HepG2 (cell line): Measurements from ENCODE around the gene MN1. TPM values are rescaled to one million over a fixed set of nuclear protein-coding genes. Genes with fewer than 3 reads are reported as not detected.
A peak's percentile ranks its signal among the peaks of the same experiment; 100 is the strongest.

Experiments
- ATAC-seq: fragments of 200-7000 bp; cut with Tn5 transposase; 3 replicates; pipeline ENCODE4 v1.9.1; 2020; ENCODE audit warnings: mild to moderate bottlenecking, moderate library complexity
- BruUV-seq: library from RNA; stranded (reverse); fragments of 400-500 nt; replicated peaks from 2 replicates; lab custom pipeline; 2021; lab: Mats Ljungman, UMichigan
- CTCF ChIA-PET: fragments of 300-600 bp; formaldehyde crosslinking; extraction: SDS; loops from one replicate; lab custom pipeline; 2021; ENCODE audit warnings: low total read pairs, inconsistent platforms, low intra/inter-chr PET ratio; lab: Yijun Ruan, JAX
- POLR2A ChIA-PET: fragments of 350-600 bp; sonication (Branson Sonifier 250); formaldehyde crosslinking; loops from one replicate; lab custom pipeline; 2020; ENCODE audit warnings: antibody characterized with exemption, inconsistent platforms; lab: Yijun Ruan, JAX
- DNase-seq: peaks from one replicate; pipeline ENCODE4 v3.0.0-alpha.2; 2015; ENCODE audit warnings: low spot score
- FAIRE-seq: peaks from 3 replicates; lab custom pipeline; 2011; peaks lifted over from hg19 to GRCh38; lab: Jason Lieb, UNC
- H2AFZ ChIP-seq: one replicate; pipeline ENCODE4 v1.6.1; 2011; ENCODE audit warnings: low read length, inconsistent platforms
- H3K27ac ChIP-seq: fragments of 300-600 bp; 3 replicates; pipeline ENCODE4 v1.8.0; 2011; ENCODE audit warnings: mixed run types, mild to moderate bottlenecking, mixed read lengths, low read length, inconsistent platforms; ENCODE audit not compliant: insufficient read depth; ENCODE audit errors: extremely low read length
- H3K27me3 ChIP-seq, 2 experiments: fragments of 200-600 bp in 1 of 2; 2 replicates in 1 of 2; 3 replicates in 1 of 2; pipeline versions ENCODE4 v1.6.0 to v1.8.0; 2011; ENCODE audit warnings: low read length in 2 of 2, mild to moderate bottlenecking in 2 of 2, moderate library complexity in 2 of 2, inconsistent platforms in 1 of 2; ENCODE audit not compliant: insufficient read depth in 2 of 2, control insufficient read depth in 1 of 2
- H3K36me3 ChIP-seq, 2 experiments: fragments of 200-600 bp in 1 of 2; replicated peaks in 1 of 2; 2 replicates in 1 of 2; 3 replicates in 1 of 2; pipeline versions ENCODE4 v1.5.1 to v1.8.0; 2011; ENCODE audit warnings: low read length in 2 of 2, inconsistent platforms in 1 of 2; ENCODE audit not compliant: insufficient read depth in 2 of 2, control insufficient read depth in 1 of 2
- H3K4me1 ChIP-seq: 2 replicates; pipeline ENCODE4 v1.5.1; 2012; ENCODE audit warnings: low read length, inconsistent platforms; ENCODE audit not compliant: insufficient read depth
- H3K4me2 ChIP-seq: 2 replicates; pipeline ENCODE4 v1.6.0; 2011; ENCODE audit warnings: low read depth, low read length, inconsistent platforms
- H3K4me3 ChIP-seq, 3 experiments: fragments of 200-600 bp in 1 of 3; sonication (generic), shearing (Covaris generic) in 1 of 3; replicated peaks in 1 of 3; 2 replicates each; pipeline ENCODE4 v1.5.1; 2011 to 2016; ENCODE audit warnings: low read length in 3 of 3, inconsistent platforms in 2 of 3, low read depth in 2 of 3, mild to moderate bottlenecking in 2 of 3, control low read depth in 1 of 3, mixed read lengths in 1 of 3; ENCODE audit not compliant: insufficient read depth in 1 of 3
- H3K79me2 ChIP-seq: one replicate; pipeline ENCODE4 v1.6.1; 2011; ENCODE audit warnings: low read length, inconsistent platforms; ENCODE audit not compliant: insufficient read depth
- H3K9ac ChIP-seq: 2 replicates; pipeline ENCODE4 v1.6.0; 2011; ENCODE audit warnings: mild to moderate bottlenecking, low read depth, low read length, inconsistent platforms; ENCODE audit not compliant: insufficient read depth
- H3K9me3 ChIP-seq: 2 replicates; pipeline ENCODE4 v1.5.1; 2012; ENCODE audit warnings: mild to moderate bottlenecking, low read length
- H4K20me1 ChIP-seq: 2 replicates; pipeline ENCODE4 v1.6.0; 2011; ENCODE audit warnings: inconsistent platforms, mild to moderate bottlenecking, low read length, moderate library complexity; ENCODE audit not compliant: insufficient read depth
- CEBPB ChIP-seq: IDR thresholded peaks from 2 replicates; pipeline ENCODE4 v1.6.1; 2011; ENCODE audit warnings: low read depth, low read length, improper control_type of control experiment, borderline replicate concordance
- KDM5B ChIP-seq: sonication (generic); formaldehyde crosslinking; IDR thresholded peaks from 2 replicates; pipeline ENCODE4 v1.4.0; 2020; ENCODE audit warnings: missing genetic modification reagents, mild to moderate bottlenecking, borderline replicate concordance
- MYC ChIP-seq: sonication (generic); formaldehyde crosslinking; IDR thresholded peaks from 2 replicates; pipeline ENCODE4 v1.9.0; 2021; ENCODE audit warnings: missing genetic modification reagents, borderline replicate concordance
- YEATS2 ChIP-seq: sonication (generic); formaldehyde crosslinking; IDR thresholded peaks from 2 replicates; pipeline ENCODE4 v1.4.0; 2020; ENCODE audit warnings: missing genetic modification reagents, borderline replicate concordance
- ZFP36 ChIP-seq: fragments of 150-350 bp; IDR thresholded peaks from 2 replicates; pipeline ENCODE4 v1.6.1; 2018; ENCODE audit warnings: borderline replicate concordance, low read length, low read depth; ENCODE audit not compliant: partially characterized antibody
- ZNF143 ChIP-seq: sonication (generic); formaldehyde crosslinking; IDR thresholded peaks from 2 replicates; pipeline ENCODE4 v1.4.0; 2020; ENCODE audit warnings: missing genetic modification reagents
- ZNF292 ChIP-seq: sonication (generic); formaldehyde crosslinking; IDR thresholded peaks from 2 replicates; pipeline ENCODE4 v1.8.1; 2022; ENCODE audit warnings: mild to moderate bottlenecking, low read depth, missing genetic modification reagents, borderline replicate concordance
- ZNF329 ChIP-seq: sonication (generic); formaldehyde crosslinking; IDR thresholded peaks from 2 replicates; pipeline ENCODE4 v1.9.0; 2021; ENCODE audit warnings: low read depth, mild to moderate bottlenecking, missing genetic modification reagents
- ZNF552 ChIP-seq: sonication (generic); formaldehyde crosslinking; IDR thresholded peaks from 2 replicates; pipeline ENCODE4 v1.9.0; 2022; ENCODE audit warnings: missing genetic modification reagents, mild to moderate bottlenecking, borderline replicate concordance
- ZNF768 ChIP-seq: sonication (generic); formaldehyde crosslinking; IDR thresholded peaks from 2 replicates; pipeline ENCODE4 v1.4.0; 2020; ENCODE audit warnings: missing genetic modification reagents
- WGBS: methylation state at CpG from one replicate; pipeline ENCODE4 v1.1.6; 2017; ENCODE audit warnings: low lambda C conversion rate; 5-methylcytosine and 5-hydroxymethylcytosine counted together
- in situ Hi-C: cut with HindIII; loops from 2 replicates; pipeline ENCODE4 v1.10.0; 2017; ENCODE audit warnings: low pct_unique_long_range_greater_than_20kb; ENCODE audit not compliant: extremely low pct_ligation_motif_present
- intact Hi-C: fragments of 100-400 bp; cut with micrococcal nuclease; formaldehyde crosslinking; loops from one replicate; pipeline ENCODE4 v1.10.0; 2022; ENCODE audit not compliant: unreplicated experiment
- polyA plus RNA-seq, 8 experiments: library from polyadenylated mRNA; depleted of rRNA in 3 of 8; stranded (reverse) in 7 of 8; unstranded in 1 of 8; fragments of >200 nt; fragmentation: Illumina TruSeq in 4 of 8; extraction: Trizol in 4 of 8; gene quantifications; 2 replicates each; pipeline versions ENCODE4 v1.2.1 to v1.2.3, GENCODE V29; 2011 to 2016; ENCODE audit warnings: low read depth in 4 of 8, missing spikeins in 1 of 8, mixed read lengths in 1 of 8; ENCODE audit not compliant: insufficient read depth in 1 of 8
- total RNA-seq, 5 experiments: library from RNA; depleted of rRNA; stranded (reverse); fragments of >200 nt; fragmentation: Illumina TruSeq; extraction: Trizol; gene quantifications; 2 replicates each; pipeline ENCODE4 v1.2.3, GENCODE V29; 2016; ENCODE audit warnings: low read depth in 1 of 5
- TF ChIP-seq, protein P1 (sequence below): sonication (generic); formaldehyde crosslinking; IDR thresholded peaks from 2 replicates; pipeline ENCODE4 v1.4.0; 2020; ENCODE audit warnings: missing genetic modification reagents, low read depth, mild to moderate bottlenecking, borderline replicate concordance
- TF ChIP-seq, protein P2 (sequence below): sonication (generic); formaldehyde crosslinking; IDR thresholded peaks from 2 replicates; pipeline ENCODE4 v1.5.0; 2020; ENCODE audit warnings: missing genetic modification reagents
- TF ChIP-seq, protein P3 (sequence below): sonication (generic); formaldehyde crosslinking; IDR thresholded peaks from 2 replicates; pipeline ENCODE4 v1.4.0; 2020; ENCODE audit warnings: mild to moderate bottlenecking, missing genetic modification reagents
- TF ChIP-seq, protein P4 (sequence below): sonication (generic); formaldehyde crosslinking; IDR thresholded peaks from 2 replicates; pipeline ENCODE4 v1.8.0; 2022; ENCODE audit warnings: mild to moderate bottlenecking, missing genetic modification reagents, moderate library complexity

Gene MN1
- total and polyA plus RNA-seq, 2 of the 13 experiments (the other 11 are each of a cell fraction or from before 2014, with no cell fraction given), result 0.01 TPM; not detected in 1

DNA sequence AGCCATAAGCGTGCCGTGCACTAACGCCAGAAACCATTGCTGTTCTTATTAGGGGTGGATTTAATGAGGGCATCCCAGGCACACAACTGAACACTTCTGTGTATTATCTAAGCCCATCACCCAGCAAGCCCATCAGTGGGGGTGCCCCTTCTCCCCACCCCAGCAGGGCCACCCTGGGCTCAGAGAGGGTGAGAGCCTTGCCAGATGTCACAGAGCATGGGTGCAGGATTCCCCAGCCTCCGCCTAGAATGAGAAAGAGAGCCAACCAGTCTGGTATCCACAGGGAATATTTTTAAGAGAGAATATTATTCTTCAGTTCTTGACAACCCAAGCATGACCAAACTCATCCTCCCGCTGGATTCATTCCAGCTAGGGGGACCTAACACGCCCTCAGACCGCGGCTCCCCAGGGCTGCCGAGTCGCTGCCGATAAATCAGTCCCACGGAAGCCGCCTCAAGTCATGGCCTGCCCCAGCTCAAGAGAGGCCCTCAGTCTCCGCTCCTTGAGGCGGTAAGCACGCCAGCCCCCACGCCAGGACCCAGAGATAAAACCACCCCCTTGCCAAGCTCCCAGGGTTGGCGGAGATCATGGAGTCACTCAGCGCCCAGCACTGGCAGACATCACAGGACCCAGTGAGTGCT, 47.2 kb downstream of the MN1 start:
- Histone ChIP-seq H4K20me1 (no peaks in the 10 kb centered on the region), H3K27me3 (peaks cover 2 to 22% of the 10 kb centered on the region in 2 experiments; a peak in 3 of 5 replicates), H3K79me2 (no peaks in the 10 kb centered on the region), H3K4me2 (no peak overlapping the region), H3K9ac (no peak overlapping the region), H3K27ac (no peak overlapping the region), H2AFZ (no peak overlapping the region), H3K36me3 (no peaks in the 10 kb centered on the region), H3K4me1 (peaks cover 25% of the 10 kb centered on the region), H3K4me3 (no peak overlapping the region), H3K9me3 (no peaks in the 10 kb centered on the region)
- intact Hi-C loops (no loop called here), in situ Hi-C loops (no loop called here)
- ChIA-PET POLR2A (no interaction called here), CTCF (no interaction called here)
- BruUV-seq, result no TSS peak
- FAIRE-seq (no peak), ATAC-seq (no peak), DNase-seq (no peak)
- TF ChIP-seq MYC (CRISPR knock-in tag) (no peak), ZNF768 (CRISPR knock-in tag) (peak; percentile 88)
- 73% methylated on average over 11 of the region's 19 CpGs for WGBS

DNA sequence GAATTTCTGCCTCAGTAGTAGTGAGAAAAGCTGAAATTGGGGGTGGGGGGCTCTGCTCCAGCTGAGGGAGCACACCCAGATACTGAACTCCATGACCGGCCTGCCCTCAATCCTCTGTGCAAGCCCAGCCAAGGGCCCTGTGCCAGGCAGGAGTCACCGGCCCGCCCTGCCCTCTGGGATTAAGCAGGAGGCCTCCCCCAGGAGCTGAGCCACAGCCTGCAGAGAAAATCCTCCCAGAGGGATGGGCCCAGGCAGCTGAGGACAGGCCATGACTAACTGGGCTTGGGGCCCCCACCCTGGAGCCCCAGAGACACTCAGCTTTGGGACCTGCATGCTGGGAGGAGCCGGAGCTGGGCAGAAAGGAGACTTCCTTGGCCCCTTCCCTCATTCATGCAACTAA, 48.8 kb downstream of the MN1 start:
- no peak overlapping the region for H3K4me3 ChIP-seq
- ChIA-PET POLR2A (no interaction called here), CTCF (no interaction called here)
- ATAC-seq (no peak), DNase-seq (no peak), FAIRE-seq (no peak)
- no peak overlapping the region for H3K27ac ChIP-seq
- no peaks in the 10 kb centered on the region for H3K79me2 ChIP-seq
- TF ChIP-seq, protein P1, sequence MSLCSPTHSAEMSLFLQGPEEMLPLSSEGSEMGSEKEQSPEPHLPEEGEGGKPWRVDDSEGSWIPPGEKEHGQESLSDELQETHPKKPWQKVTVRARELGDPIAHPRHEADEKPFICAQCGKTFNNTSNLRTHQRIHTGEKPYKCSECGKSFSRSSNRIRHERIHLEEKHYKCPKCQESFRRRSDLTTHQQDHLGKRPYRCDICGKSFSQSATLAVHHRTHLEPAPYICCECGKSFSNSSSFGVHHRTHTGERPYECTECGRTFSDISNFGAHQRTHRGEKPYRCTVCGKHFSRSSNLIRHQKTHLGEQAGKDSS (CRISPR knock-in tag), result no peak
- TF ChIP-seq CEBPB (no peak), ZNF329 (no peak), ZNF143 (CRISPR knock-in tag) (no peak), KDM5B (no peak), ZNF292 (CRISPR knock-in tag) (no peak), ZFP36 (no peak), YEATS2 (CRISPR knock-in tag) (no peak), ZNF552 (CRISPR knock-in tag) (no peak)
- TF ChIP-seq, protein P2, sequence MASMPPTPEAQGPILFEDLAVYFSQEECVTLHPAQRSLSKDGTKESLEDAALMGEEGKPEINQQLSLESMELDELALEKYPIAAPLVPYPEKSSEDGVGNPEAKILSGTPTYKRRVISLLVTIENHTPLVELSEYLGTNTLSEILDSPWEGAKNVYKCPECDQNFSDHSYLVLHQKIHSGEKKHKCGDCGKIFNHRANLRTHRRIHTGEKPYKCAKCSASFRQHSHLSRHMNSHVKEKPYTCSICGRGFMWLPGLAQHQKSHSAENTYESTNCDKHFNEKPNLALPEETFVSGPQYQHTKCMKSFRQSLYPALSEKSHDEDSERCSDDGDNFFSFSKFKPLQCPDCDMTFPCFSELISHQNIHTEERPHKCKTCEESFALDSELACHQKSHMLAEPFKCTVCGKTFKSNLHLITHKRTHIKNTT (CRISPR knock-in tag), result no peak
- TF ChIP-seq, protein P3, sequence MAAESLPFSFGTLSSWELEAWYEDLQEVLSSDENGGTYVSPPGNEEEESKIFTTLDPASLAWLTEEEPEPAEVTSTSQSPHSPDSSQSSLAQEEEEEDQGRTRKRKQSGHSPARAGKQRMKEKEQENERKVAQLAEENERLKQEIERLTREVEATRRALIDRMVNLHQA (CRISPR knock-in tag), result no peak
- TF ChIP-seq, protein P4, sequence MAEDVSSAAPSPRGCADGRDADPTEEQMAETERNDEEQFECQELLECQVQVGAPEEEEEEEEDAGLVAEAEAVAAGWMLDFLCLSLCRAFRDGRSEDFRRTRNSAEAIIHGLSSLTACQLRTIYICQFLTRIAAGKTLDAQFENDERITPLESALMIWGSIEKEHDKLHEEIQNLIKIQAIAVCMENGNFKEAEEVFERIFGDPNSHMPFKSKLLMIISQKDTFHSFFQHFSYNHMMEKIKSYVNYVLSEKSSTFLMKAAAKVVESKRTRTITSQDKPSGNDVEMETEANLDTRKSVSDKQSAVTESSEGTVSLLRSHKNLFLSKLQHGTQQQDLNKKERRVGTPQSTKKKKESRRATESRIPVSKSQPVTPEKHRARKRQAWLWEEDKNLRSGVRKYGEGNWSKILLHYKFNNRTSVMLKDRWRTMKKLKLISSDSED (CRISPR knock-in tag), result no peak
- no peaks in the 10 kb centered on the region for H4K20me1 ChIP-seq
- H2AFZ ChIP-seq, result no peak overlapping the region
- peaks cover 2 to 26% of the 10 kb centered on the region in 2 experiments; a peak in 3 of 5 replicates for H3K27me3 ChIP-seq
- BruUV-seq, result no TSS peak
- intact Hi-C loops (no loop called here), in situ Hi-C loops (no loop called here)
- no peak overlapping the region for H3K4me2 ChIP-seq
- WGBS, result no CpG with 5 or more reads among the region's 4 CpGs
- no peaks in the 10 kb centered on the region for H3K36me3 ChIP-seq
- peaks cover 17% of the 10 kb centered on the region for H3K4me1 ChIP-seq
- H3K9me3 ChIP-seq, result no peaks in the 10 kb centered on the region
- H3K9ac ChIP-seq, result no peak overlapping the region
